Inferior parietal cortex (tissue), 1 donor: ENCODE results near the gene LDB1.

Source experiments
- DNase-seq: peaks from one replicate; pipeline ENCODE4 v3.0.0-alpha.2; 2016; ENCODE audit errors: extremely low spot score

LDB1 gene

DNA sequence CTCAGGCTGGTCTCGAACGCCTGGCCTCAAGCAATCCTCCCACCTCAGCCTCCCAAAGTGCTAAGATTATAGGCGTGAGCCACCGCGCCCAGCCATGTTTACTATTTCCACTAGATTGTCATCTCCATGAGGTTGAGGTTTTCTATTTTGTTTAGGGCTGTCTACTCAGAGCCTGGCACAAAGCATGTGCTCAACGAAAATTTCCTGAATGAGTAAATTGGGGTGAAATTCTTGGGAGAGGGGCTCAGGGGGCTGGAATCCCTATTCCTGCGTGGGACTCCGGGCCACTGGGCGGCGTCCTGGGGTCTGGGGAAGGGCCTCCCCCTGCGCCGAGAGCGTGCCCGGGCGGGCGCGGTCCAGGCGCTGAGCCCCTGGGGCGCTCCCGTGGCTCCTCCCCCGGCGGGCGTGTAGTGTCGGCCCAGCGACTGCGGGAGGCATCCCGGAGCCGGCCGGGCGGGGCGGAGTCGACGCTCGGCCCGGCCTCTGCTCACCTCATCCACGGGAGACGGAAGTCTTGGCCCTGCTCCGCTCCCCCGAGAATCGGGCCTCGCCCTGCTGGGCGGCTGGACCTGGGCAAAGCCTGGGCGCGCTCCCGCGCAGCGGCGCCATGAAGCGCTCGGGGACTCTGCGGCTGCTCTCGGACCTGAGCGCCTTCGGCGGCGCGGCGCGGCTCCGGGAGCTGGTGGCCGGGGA, 55.2 kb downstream of the LDB1 start, which contains the start of gene HPS6:
Gene HPS6 (plus strand): TSS at position 482 of the 693 bp plus-strand sequence. CDS start 126 bp downstream, at position 608.
- peak; percentile 78 for DNase-seq

DNA sequence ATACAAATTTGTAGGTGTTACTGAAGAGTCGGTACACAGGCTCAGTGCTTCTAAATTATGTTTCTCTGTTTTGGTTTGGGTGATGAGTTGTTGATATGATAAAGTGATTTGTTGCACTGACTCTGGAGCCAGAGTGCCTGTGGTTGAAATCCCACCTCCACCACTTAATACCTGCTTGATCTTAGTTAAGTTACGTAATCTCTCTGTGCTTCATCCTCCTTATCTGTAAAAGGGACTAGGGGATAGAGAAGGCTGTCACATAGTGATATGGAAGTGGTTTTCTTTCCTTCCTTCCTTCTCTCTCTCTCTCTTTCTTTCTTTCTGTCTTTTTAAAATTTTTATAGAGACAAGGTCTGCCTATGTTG, 55.7 kb downstream of the LDB1 start:
- DNase-seq = no peak

DNA sequence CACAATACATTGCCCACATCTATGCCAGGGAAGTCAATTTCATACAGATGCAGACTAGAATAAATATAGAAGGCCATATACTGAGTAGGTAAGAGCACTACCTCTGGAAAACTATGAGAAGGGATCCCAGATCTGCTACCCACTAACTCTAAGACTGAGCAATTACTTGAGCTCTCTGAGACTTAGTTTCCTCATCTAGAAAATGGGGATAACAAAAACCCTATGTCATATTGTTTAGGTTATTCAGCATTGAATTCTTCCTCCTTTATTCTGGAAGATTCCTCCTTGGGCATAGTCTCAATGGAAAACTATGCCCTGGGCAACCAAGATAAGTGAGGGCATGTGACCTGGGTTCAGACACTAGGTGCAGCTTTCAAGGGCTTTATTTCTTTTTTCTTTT, 60.2 kb downstream of the LDB1 start:
- no peak for DNase-seq
